GM18907 (cell line): Measurements from ENCODE around the gene NRN1.
"Not testable (repeated sequence)": the region's sequence is repeated elsewhere in the genome, so short reads cannot be mapped to it uniquely, and the experiment has no call there.

ENCODE experiments used
- ATAC-seq: cut with Tn5 transposase; IDR thresholded peaks from one replicate; pipeline ENCODE4 v1.9.1; 2021; ENCODE audit warnings: mild to moderate bottlenecking, moderate library complexity; ENCODE audit not compliant: unreplicated experiment

The NRN1 gene

GRCh38 chr6:5984150-5985089 is 22.3 kb downstream of the NRN1 start:
- no peak for ATAC-seq

- ATAC-seq: no peak
Observed at GRCh38 chr6:5981126-5982026, 25.3 kb downstream of the NRN1 start.

- ATAC-seq: no peak
Observed at GRCh38 chr6:5979650-5980420, 26.9 kb downstream of the NRN1 start.

- no peak for ATAC-seq
Observed at GRCh38 chr6:5976811-5977210, 29.9 kb downstream of the NRN1 start.

GRCh38 chr6:5968817-5969734 is 37.6 kb downstream of the NRN1 start:
- ATAC-seq: no peak

- ATAC-seq: not testable (repeated sequence)
Observed at GRCh38 chr6:5968036-5968435, 38.7 kb downstream of the NRN1 start.

GRCh38 chr6:5967594-5967993 is 39.1 kb downstream of the NRN1 start:
- no peak for ATAC-seq

GRCh38 chr6:5962794-5963193 is 43.9 kb downstream of the NRN1 start:
- no peak for ATAC-seq

- no peak for ATAC-seq
Observed at GRCh38 chr6:5961836-5962235, 44.9 kb downstream of the NRN1 start.

GRCh38 chr6:5960456-5960855 is 46.3 kb downstream of the NRN1 start:
- ATAC-seq: no peak

GRCh38 chr6:5958921-5959320 is 47.8 kb downstream of the NRN1 start:
- no peak for ATAC-seq

- no peak for ATAC-seq
Observed at GRCh38 chr6:5956939-5957338, 49.8 kb downstream of the NRN1 start.

- no peak for ATAC-seq
Observed at GRCh38 chr6:5950361-5950785, 56.4 kb downstream of the NRN1 start.
